ENCODE results near the gene IL22RA2.
"Not testable (repeated sequence)": the region's sequence is repeated elsewhere in the genome, so short reads cannot be mapped to it uniquely, and the experiment has no call there.

Gene IL22RA2

GRCh38 chr6:137115658-137116057 lies 57.8 kb downstream of the IL22RA2 start:
- TF ChIP-seq, protein P1, sequence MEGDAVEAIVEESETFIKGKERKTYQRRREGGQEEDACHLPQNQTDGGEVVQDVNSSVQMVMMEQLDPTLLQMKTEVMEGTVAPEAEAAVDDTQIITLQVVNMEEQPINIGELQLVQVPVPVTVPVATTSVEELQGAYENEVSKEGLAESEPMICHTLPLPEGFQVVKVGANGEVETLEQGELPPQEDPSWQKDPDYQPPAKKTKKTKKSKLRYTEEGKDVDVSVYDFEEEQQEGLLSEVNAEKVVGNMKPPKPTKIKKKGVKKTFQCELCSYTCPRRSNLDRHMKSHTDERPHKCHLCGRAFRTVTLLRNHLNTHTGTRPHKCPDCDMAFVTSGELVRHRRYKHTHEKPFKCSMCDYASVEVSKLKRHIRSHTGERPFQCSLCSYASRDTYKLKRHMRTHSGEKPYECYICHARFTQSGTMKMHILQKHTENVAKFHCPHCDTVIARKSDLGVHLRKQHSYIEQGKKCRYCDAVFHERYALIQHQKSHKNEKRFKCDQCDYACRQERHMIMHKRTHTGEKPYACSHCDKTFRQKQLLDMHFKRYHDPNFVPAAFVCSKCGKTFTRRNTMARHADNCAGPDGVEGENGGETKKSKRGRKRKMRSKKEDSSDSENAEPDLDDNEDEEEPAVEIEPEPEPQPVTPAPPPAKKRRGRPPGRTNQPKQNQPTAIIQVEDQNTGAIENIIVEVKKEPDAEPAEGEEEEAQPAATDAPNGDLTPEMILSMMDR (IDR thresholded peaks at IDR 0.05; ENCODE audit: low read depth, low read length) = no peak
- no peak overlapping the region for H3K4me3 ChIP-seq (ENCODE audit: low read depth, low read length)

GRCh38 chr6:137112067-137112355 lies 61.4 kb downstream of the IL22RA2 start:
- H3K4me3 ChIP-seq (ENCODE audit: low read depth, low read length) = no peak overlapping the region
- TF ChIP-seq, protein P1 (IDR thresholded peaks at IDR 0.05; ENCODE audit: low read depth, low read length) = no peak

DNA sequence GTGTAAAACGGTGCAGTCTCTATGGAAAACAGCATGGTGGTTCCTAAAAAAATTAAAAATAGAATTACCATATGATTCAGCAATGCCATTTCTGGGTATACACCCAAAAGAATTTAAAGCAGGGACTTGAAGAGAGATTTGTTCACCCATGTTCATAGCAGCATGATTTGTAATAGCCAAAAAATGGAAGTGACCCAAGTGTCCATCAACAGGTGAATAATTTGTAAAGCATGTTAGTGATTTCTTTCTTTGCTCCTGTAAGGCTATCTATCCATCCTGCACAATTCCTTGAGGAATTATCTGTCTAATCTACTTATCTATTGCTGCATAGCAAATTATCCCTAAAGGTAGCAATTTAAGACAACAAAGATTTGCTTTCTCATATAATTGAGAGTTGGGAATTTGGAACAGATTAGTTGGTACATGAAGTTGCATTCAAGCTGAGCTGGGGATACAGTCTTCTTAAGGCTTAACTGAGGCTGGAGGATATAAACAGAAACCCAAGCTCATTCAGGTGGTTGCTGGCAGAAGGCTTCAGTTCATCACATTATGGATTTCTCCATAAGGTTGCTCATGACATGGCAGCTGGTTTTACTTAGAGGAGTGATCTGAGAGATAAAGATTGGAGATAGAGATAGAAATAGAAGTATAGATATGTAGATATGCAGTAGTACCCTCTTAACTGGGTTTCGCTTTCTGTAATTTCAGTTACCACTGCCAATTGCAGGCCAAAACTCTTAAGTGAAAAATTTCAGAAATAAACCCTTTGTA lies 62.0 kb downstream of the IL22RA2 start:
- no peak overlapping the region for H3K4me3 ChIP-seq (ENCODE audit: low read depth, low read length)
- TF ChIP-seq, protein P1 (IDR thresholded peaks at IDR 0.05; ENCODE audit: low read depth, low read length) = no peak

DNA sequence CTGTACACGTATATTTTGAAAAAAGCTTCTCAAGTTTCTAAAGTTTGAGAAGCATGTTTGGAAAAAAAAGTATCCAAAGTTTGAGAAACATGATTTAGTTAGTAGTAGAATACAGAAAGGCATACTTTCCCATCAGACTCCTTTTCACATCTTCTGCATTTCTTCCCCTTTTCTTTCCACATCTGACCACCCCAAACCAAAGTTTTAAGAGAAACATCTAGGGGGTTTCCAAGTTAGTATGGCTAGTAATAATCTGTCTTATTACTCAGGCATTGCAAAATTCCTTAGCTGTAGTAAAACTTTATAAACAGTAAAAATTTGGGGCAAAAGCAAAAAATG lies 65.7 kb downstream of the IL22RA2 start:
- H3K4me3 ChIP-seq (ENCODE audit: low read depth, low read length) = no peak overlapping the region
- TF ChIP-seq, protein P1 (IDR thresholded peaks at IDR 0.05; ENCODE audit: low read depth, low read length) = no peak

- H3K4me3 ChIP-seq (ENCODE audit: low read depth, low read length) = not testable (repeated sequence)
Measured at GRCh38 chr6:137107047-137107766, 66.2 kb downstream of the IL22RA2 start.

DNA sequence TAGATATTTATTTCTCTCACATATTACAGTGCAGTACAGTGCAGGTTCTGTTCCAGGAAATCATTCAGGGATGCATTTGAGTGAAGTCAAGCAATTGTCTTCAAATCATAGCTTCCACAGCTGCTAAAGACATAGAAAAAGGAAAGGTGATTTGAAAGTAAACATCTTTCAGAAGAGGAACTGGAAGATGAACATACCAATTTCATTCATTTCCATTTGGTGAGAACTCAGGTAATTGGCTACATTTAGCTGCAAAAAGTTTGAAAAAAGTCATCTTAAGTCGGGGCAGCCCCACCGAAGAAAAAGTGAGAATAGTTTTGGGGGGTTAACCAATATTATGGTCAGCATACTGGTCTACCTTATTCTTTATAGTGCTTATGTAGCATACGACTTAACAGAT lies 67.3 kb downstream of the IL22RA2 start:
- H3K4me3 ChIP-seq (ENCODE audit: low read depth, low read length) = no peak overlapping the region
- TF ChIP-seq, protein P1 (IDR thresholded peaks at IDR 0.05; ENCODE audit: low read depth, low read length) = no peak

DNA sequence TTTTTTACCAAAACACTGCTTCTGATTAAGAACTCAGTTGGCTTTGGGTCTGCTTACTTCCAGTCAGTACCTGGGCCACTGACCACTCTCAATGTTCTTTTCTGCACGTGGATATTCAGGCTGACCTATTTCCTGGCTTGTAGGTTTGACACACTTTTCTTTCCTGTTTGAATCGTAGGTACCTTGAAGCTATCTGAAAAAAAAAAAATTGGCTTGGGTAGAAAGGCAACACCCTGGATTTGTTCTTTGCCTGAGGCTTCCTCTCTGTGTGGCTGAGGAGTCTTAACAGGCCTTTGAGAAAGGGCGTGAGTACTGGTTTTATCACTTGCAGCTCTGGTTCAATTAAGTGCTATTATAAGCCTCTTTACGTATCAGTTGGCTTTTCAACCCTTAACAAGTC lies 68.1 kb downstream of the IL22RA2 start:
- TF ChIP-seq, protein P1 (IDR thresholded peaks at IDR 0.05; ENCODE audit: low read depth, low read length) = no peak
- no peak overlapping the region for H3K4me3 ChIP-seq (ENCODE audit: low read depth, low read length)

Data from WI38 (cell line).